Urothelium cell line (cell line): Measurements from ENCODE around the gene SURF4.
"Not testable (repeated sequence)": the region's sequence is repeated elsewhere in the genome, so short reads cannot be mapped to it uniquely, and the experiment has no call there.

Source experiments
- DNase-seq: peaks from one replicate; pipeline ENCODE4 v3.0.0; 2011; ENCODE audit warnings: low spot score, mixed read lengths
- FAIRE-seq: peaks from 2 replicates; lab custom pipeline; 2011; peaks lifted over from hg19 to GRCh38; lab: Jason Lieb, UNC

Gene SURF4

GRCh38 chr9:133335924-133336811 lies 39.7 kb downstream of the SURF4 start, which contains the start of gene SURF6:
Gene SURF6 (minus strand): TSS chr9:133336188. CDS start chr9:133336132, 56 bp downstream.
- no peak for FAIRE-seq
- peak; percentile 90 for DNase-seq

GRCh38 chr9:133334888-133335287 lies 41.0 kb downstream of the SURF4 start:
- not testable (repeated sequence) for DNase-seq, FAIRE-seq

GRCh38 chr9:133334161-133334560 lies 41.7 kb downstream of the SURF4 start:
- no peak for FAIRE-seq

GRCh38 chr9:133333566-133333965 lies 42.3 kb downstream of the SURF4 start:
- FAIRE-seq, result no peak
- no peak for DNase-seq

More at GRCh38 chr9:133334161-133334560, 41.7 kb downstream of the SURF4 start:
- no peak for DNase-seq

- DNase-seq (no peak), FAIRE-seq (no peak)
Observed at GRCh38 chr9:133333011-133333410, 42.8 kb downstream of the SURF4 start.

GRCh38 chr9:133332381-133332730 lies 43.5 kb downstream of the SURF4 start:
- no peak for FAIRE-seq
- no peak for DNase-seq

GRCh38 chr9:133331641-133332380 lies 44.0 kb downstream of the SURF4 start:
- no peak for DNase-seq
- FAIRE-seq, result no peak

- DNase-seq (no peak), FAIRE-seq (no peak)
Observed at GRCh38 chr9:133331221-133331620, 44.6 kb downstream of the SURF4 start.

GRCh38 chr9:133329306-133330156 lies 46.3 kb downstream of the SURF4 start:
- not testable (repeated sequence) for DNase-seq, FAIRE-seq

GRCh38 chr9:133327834-133328484 lies 47.9 kb downstream of the SURF4 start:
- FAIRE-seq, result no peak
- no peak for DNase-seq

GRCh38 chr9:133327021-133327420 lies 48.8 kb downstream of the SURF4 start:
- FAIRE-seq, DNase-seq: not testable (repeated sequence)

GRCh38 chr9:133323991-133324703 lies 51.7 kb downstream of the SURF4 start:
- no peak for DNase-seq
- no peak for FAIRE-seq

- DNase-seq (no peak), FAIRE-seq (no peak)
Observed at GRCh38 chr9:133323211-133323610, 52.6 kb downstream of the SURF4 start.

GRCh38 chr9:133322701-133323100 lies 53.2 kb downstream of the SURF4 start:
- FAIRE-seq (no peak), DNase-seq (no peak)

GRCh38 chr9:133321411-133321935 lies 54.4 kb downstream of the SURF4 start:
- FAIRE-seq, result no peak
- no peak for DNase-seq

- DNase-seq (no peak), FAIRE-seq (no peak)
Observed at GRCh38 chr9:133320421-133320881, 55.4 kb downstream of the SURF4 start.

GRCh38 chr9:133317551-133317950 lies 58.3 kb downstream of the SURF4 start:
- DNase-seq, FAIRE-seq: not testable (repeated sequence)

- no peak for DNase-seq
Observed at GRCh38 chr9:133315997-133316396, 59.9 kb downstream of the SURF4 start.

More at GRCh38 chr9:133315997-133316396, 59.9 kb downstream of the SURF4 start:
- FAIRE-seq, result no peak
